ENCODE results near the gene LIN52.
A peak's percentile ranks its signal among the peaks of the same experiment; 100 is the strongest.

Gene LIN52

DNA sequence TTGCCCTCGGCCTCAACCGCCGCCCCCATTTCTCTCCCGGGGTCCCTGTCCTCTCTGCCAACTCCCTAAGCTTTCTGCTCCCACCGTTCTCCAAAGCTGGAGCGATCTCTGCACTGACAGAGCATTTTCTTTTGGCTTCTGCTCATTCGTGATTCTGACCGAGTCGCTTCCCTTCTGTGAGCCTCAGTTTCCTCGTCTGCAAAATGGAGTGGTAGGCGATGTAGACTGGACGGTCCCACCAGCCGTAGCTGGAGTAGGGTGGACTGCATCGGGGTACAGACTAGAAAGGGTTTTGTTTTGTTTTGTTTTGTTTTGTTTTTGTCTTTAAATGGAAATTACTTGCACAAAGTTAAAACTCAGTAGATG lies 156.9 kb downstream of the LIN52 start:
- no peaks in the 10 kb centered on the region for H3K36me3 Mint-ChIP-seq
- H3K27ac Mint-ChIP-seq = no peak overlapping the region

DNA sequence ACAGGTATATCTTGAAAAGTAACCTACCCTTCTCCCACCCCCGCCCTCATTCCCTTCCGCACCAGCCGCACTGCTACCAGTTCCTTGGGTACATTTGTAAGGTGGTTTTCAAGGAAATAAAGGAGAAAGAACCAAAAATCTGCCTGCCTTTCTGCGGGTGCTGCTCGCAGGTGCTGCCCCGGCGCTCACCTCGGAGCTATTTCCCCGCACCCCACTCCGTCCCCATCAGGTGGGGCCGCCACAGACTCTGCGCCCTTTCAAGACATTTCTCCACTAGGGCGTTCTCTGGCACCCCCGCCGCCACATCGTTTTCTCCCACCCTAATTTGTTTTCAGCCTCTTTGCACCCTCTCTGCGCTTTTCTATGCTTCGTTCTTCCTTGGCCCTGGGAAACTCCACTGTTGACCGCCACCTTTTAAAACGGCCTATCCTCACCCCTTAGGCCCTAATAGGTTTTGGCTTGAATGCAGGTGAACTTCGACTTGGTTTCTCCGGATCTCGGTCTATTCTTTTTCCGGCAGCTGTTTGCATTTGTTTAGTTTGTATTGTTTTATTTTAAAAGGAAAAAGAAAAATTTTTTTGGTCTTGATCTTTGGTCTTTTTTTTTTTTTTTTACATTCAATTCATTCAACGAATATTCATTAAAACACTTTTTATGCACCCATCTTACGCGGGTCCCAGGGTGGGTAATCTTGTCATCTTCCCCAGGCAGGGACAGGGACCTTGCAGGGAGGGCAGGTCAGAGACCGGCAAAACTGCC lies 157.4 kb downstream of the LIN52 start:
- ATAC-seq (ENCODE audit: low read depth) (peak; percentile 42), DNase-seq (ENCODE audit: low spot score in 2 of 2) (no peak)
- peaks cover 54% of the 10 kb centered on the region for H3K27me3 Mint-ChIP-seq
- H3K4me3 Mint-ChIP-seq = peak overlapping the region; percentile 60
- H3K9me3 Mint-ChIP-seq = no peaks in the 10 kb centered on the region
- H3K36me3 Mint-ChIP-seq = no peaks in the 10 kb centered on the region
- peaks cover 7% of the 10 kb centered on the region for H3K4me1 Mint-ChIP-seq
- no peak overlapping the region for H3K27ac Mint-ChIP-seq

More for the DNA sequence above, 156.9 kb downstream of the LIN52 start:
- no peak for ATAC-seq (ENCODE audit: low read depth)
- peaks cover 50% of the 10 kb centered on the region for H3K27me3 Mint-ChIP-seq
- H3K9me3 Mint-ChIP-seq = no peaks in the 10 kb centered on the region
- H3K4me1 Mint-ChIP-seq = peaks cover 7% of the 10 kb centered on the region
- H3K4me3 Mint-ChIP-seq = peak overlapping the region; percentile 60
- no peak for DNase-seq (ENCODE audit: low spot score in 2 of 2)

DNA sequence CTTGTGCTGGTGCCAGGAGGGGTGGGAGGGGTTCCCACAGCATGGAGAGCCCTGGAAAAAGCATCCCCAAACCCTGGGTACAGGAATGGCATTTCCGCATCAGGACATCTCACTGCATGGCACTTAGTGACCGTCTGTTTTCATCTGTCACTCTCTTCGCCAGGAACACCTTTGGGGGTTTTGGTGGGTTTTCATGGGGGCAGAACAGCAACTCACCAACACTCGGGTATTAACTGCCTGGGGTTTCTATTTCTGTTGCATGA lies 158.0 kb downstream of the LIN52 start:
- no peaks in the 10 kb centered on the region for H3K36me3 Mint-ChIP-seq
- no peaks in the 10 kb centered on the region for H3K9me3 Mint-ChIP-seq
- H3K27ac Mint-ChIP-seq = no peak overlapping the region
- H3K4me1 Mint-ChIP-seq = peaks cover 7% of the 10 kb centered on the region
- no peak overlapping the region for H3K4me3 Mint-ChIP-seq
- peaks cover 51% of the 10 kb centered on the region for H3K27me3 Mint-ChIP-seq
- ATAC-seq (ENCODE audit: low read depth) = no peak
- no peak for DNase-seq (ENCODE audit: low spot score in 2 of 2)

GRCh38 chr14:74243051-74243450 lies 158.3 kb downstream of the LIN52 start:
- H3K4me3 Mint-ChIP-seq = no peak overlapping the region
- H3K36me3 Mint-ChIP-seq = no peaks in the 10 kb centered on the region
- ATAC-seq (ENCODE audit: low read depth) (no peak), DNase-seq (ENCODE audit: low spot score in 2 of 2) (no peak)
- no peaks in the 10 kb centered on the region for H3K9me3 Mint-ChIP-seq
- peaks cover 7% of the 10 kb centered on the region for H3K4me1 Mint-ChIP-seq
- H3K27me3 Mint-ChIP-seq = peaks cover 49% of the 10 kb centered on the region
- no peak overlapping the region for H3K27ac Mint-ChIP-seq

DNA sequence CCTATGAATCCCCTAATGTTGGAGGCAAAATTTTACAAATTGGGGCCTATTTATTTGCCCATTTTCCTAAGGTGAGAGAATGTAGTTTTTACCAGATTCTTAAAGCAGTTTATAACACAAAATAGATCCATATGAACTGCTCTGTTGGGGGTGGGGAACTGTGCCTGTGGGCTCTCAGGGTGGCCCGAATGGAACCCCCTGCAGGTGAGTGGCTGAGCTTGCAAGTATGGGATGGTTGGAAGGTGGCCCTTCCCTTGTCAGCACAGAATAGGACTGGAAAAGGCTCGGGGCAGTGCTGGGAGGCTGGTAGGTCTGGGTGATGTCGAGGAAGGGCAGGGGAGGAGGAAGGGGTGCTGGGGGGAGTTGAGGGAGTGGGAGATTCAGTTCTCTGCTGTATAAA lies 159.4 kb downstream of the LIN52 start:
- ATAC-seq (ENCODE audit: low read depth) (no peak), DNase-seq (ENCODE audit: low spot score in 2 of 2) (no peak)
- Mint-ChIP-seq H3K4me3 (no peak overlapping the region), H3K4me1 (peaks cover 7% of the 10 kb centered on the region), H3K27ac (no peak overlapping the region), H3K36me3 (no peaks in the 10 kb centered on the region), H3K9me3 (no peaks in the 10 kb centered on the region), H3K27me3 (peaks cover 40% of the 10 kb centered on the region)

DNA sequence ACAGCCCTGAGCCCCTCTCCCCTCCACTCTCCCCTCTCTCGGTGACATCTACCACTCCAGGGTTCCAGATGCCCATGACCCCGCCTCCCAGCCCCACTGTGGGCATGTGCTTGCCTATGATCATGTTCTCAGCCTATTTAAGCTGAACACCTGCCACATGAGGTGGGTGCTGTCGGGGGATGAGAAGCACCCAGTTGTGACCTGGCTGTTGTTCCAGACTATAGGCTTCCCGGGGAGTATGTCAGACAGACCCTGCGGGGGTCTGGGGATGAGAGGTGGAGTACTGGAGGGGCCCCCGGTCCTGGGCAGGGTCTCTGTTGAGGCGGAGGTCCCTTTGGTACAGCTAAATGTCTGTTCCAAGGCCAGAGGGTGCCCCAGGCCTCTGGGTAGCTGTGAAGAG lies 160.5 kb downstream of the LIN52 start:
- no peak for ATAC-seq (ENCODE audit: low read depth)
- Mint-ChIP-seq H3K36me3 (no peaks in the 10 kb centered on the region), H3K4me1 (peaks cover 7% of the 10 kb centered on the region), H3K27me3 (peaks cover 40% of the 10 kb centered on the region), H3K4me3 (no peak overlapping the region), H3K27ac (no peak overlapping the region), H3K9me3 (no peaks in the 10 kb centered on the region)
- no peak for DNase-seq (ENCODE audit: low spot score in 2 of 2)

DNA sequence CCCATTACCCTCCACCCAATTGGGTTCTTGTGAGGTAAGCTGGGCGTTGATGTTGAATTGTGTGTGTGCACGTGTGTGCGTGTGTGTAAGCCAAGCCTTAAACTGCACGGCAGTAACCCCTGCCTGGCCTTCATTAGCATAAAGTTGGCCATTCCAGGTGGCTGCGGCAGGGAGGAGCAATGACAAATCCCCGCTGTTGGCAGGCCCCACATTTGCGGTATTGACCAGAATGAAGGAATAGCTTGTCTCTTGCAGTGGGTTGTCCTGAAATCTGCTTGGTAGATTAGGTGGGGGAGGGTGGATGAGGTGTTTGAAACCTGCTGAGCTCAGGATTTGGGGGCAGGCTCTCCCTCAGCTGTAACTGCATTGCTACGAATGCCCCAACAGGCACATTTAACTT lies 161.8 kb downstream of the LIN52 start:
- no peak overlapping the region for H3K27ac Mint-ChIP-seq
- H3K4me1 Mint-ChIP-seq = peaks cover 8% of the 10 kb centered on the region
- no peaks in the 10 kb centered on the region for H3K36me3 Mint-ChIP-seq
- H3K4me3 Mint-ChIP-seq = no peak overlapping the region
- no peaks in the 10 kb centered on the region for H3K9me3 Mint-ChIP-seq
- DNase-seq (ENCODE audit: low spot score in 2 of 2) (no peak), ATAC-seq (ENCODE audit: low read depth) (no peak)
- H3K27me3 Mint-ChIP-seq = peaks cover 41% of the 10 kb centered on the region

GRCh38 chr14:74248017-74248416 lies 163.3 kb downstream of the LIN52 start:
- H3K4me1 Mint-ChIP-seq = peaks cover 6% of the 10 kb centered on the region
- H3K36me3 Mint-ChIP-seq = no peaks in the 10 kb centered on the region
- H3K4me3 Mint-ChIP-seq = no peak overlapping the region
- H3K27ac Mint-ChIP-seq = no peak overlapping the region
- ATAC-seq (ENCODE audit: low read depth) (no peak), DNase-seq (ENCODE audit: low spot score in 2 of 2) (no peak)
- H3K27me3 Mint-ChIP-seq = peaks cover 40% of the 10 kb centered on the region
- no peaks in the 10 kb centered on the region for H3K9me3 Mint-ChIP-seq

GRCh38 chr14:74249433-74250375 lies 164.9 kb downstream of the LIN52 start:
- ATAC-seq (ENCODE audit: low read depth) (no peak), DNase-seq (ENCODE audit: low spot score in 2 of 2) (no peak)
- H3K36me3 Mint-ChIP-seq = no peaks in the 10 kb centered on the region
- peaks cover 26% of the 10 kb centered on the region for H3K27me3 Mint-ChIP-seq
- H3K4me1 Mint-ChIP-seq = peaks cover 6% of the 10 kb centered on the region
- no peaks in the 10 kb centered on the region for H3K9me3 Mint-ChIP-seq
- no peak overlapping the region for H3K4me3 Mint-ChIP-seq
- no peak overlapping the region for H3K27ac Mint-ChIP-seq

Data from memory B cell (primary cell).